Right renal pelvis (tissue), 4 donors: ENCODE results near the gene IL3. TPM values are rescaled to one million over a fixed set of nuclear protein-coding genes. Genes with fewer than 3 reads are reported as not detected.

Experiments used
- DNase-seq, 4 donors: peaks; one replicate each; pipeline ENCODE4 v3.0.0-alpha.2; 2013; ENCODE audit warnings: low read depth in 4 of 4, low spot score in 3 of 4, missing footprints in 1 of 4
- polyA plus RNA-seq, 4 donors: library from polyadenylated mRNA; unstranded; fragments of 120-200 nt; gene quantifications; one replicate each; pipeline ENCODE4 v1.2.1, GENCODE V29; 2013; ENCODE audit not compliant: insufficient read length in 4 of 4

IL3 gene
- polyA plus RNA-seq, 4 donors: not detected

GRCh38 chr5:132024789-132025402 lies 35.6 kb upstream of the IL3 start:
- DNase-seq: no peak

- DNase-seq: no peak
Observed at GRCh38 chr5:132025403-132025971, 35.0 kb upstream of the IL3 start.

DNA sequence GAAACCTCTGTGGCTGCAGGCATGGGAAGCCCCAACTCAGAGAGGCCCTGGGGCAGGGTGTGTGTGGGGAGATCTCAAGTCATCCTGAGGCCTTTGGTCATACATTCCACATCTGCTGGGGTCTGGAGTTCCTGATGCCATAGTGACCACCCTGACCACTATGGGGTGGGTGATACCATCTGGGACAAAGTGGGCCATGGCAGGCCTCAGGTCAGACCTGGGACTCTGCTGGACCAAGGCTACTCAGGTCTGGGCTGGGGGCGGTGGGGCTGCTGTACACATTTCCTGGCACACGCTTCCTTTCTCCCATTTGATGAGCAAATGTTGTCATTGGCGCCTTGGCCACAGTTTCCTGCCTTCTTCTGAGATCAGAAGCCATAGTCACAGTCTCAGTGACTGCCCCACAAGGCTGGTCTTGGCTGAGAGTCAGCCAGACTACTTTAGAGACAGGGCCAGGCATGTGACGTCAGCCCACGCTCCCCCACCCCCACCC lies 33.9 kb upstream of the IL3 start:
- no peak for DNase-seq

DNA sequence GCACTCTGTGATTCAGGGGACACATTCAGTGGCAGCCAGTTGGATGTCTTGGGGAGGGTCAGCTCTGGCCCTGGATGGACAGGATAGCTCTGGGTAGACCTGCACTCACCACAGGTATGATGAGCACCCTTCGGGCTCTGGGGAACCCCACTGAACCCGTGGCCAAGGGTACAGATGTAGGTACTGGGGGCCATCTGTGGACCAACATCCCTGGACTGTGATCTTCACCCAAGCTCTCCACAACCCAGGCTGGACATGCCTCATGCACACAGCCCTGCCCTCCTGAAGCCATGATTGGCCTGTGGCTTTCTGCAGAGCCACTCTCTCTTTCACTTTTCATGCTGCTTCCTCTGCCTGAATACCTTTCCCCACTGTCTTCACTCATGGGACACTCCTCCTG lies 33.4 kb upstream of the IL3 start:
- no peak for DNase-seq

DNA sequence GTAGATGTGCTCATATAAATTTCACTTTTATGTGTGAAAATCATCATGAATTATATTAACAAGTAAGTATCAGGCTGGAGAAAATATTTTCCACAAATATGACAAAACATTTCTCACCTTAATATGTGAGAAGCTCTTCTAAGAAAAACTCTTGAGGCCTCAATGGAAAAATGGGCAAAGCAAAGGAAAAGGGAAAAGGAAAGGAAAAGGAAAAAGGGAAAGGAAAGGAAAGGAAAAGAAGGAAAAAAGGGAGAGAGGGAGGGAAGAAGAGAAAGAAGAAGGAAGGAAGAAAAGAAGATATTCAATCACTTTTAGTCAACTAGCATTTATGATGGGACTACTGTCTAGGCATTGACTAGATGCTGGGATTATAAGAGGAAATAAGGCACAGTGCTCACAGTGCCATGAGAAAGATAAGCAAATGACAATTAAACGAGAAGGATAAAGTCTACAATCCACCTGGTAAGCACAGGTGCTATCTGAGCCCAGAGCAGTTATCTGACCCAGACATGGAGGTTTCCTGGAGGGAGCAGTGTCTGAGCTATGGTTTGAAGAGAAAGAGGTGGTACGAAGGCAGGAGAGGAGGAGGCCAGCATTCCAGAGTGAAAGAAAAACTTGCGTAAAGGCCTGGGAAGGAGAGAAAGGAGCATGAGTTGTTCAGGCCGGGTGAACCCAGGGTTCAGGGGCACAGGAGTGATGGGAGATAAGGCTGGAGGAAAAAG lies 30.7 kb upstream of the IL3 start:
- DNase-seq: no peak

DNA sequence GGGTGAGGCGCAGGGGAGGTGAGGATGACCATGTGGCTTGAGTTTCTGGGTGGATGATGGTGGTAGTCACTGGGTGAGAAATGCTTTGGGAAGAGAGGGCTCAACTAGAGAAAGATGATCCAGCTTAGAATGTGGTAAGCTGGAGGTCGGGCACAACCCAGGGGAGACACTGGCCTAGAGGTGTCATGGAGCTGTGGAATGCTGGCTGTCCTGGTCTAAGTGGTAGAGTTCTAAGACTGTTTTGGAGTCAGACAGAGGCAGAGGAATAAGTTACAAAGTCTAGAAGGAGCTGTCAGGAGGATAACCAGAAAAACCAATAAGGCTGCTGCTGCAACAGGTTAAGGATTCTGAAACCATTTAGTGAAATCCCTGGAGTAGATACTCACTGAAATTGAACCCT lies 29.8 kb upstream of the IL3 start:
- no peak for DNase-seq

DNA sequence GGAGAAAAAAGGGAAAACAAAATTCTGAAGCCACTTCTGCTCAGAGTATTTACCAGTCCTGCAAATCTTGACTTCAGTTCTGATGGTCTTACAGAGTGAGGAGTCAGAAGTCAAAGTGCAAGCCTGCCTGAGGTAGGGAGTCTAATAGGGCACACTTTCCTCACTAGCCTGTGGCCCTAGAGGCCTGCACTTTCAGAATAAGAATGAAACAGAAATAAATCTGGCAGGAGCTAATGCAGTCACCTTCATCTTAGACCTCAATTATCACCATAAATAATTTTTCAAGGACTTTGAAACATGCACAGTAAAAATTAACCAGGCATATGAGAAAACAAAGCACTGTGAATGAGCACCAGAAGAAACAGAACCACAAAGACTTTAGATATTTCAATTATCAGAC lies 28.3 kb upstream of the IL3 start:
- DNase-seq: no peak

- DNase-seq: no peak
Observed at GRCh38 chr5:132033122-132033521, 27.3 kb upstream of the IL3 start.

DNA sequence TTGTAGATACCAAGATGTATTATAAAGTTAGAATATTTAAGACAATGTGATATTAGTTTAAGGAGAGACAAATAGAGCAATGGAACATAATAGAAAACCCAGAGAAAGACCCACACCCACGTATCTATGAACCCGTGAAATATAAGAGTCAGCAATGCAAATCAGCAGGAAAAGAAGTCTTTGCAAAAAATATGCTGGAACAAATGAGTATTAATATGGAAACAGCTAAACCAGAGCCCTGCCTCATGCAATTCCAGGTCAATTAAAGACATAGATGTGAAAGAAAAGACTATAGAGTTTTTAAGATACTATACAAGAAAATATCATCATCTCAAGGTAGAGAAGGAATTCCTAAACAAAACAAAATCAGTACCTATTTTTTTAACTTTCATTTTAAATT lies 23.1 kb upstream of the IL3 start:
- DNase-seq: no peak

- DNase-seq: no peak
Observed at GRCh38 chr5:132044207-132044606, 16.2 kb upstream of the IL3 start.

DNA sequence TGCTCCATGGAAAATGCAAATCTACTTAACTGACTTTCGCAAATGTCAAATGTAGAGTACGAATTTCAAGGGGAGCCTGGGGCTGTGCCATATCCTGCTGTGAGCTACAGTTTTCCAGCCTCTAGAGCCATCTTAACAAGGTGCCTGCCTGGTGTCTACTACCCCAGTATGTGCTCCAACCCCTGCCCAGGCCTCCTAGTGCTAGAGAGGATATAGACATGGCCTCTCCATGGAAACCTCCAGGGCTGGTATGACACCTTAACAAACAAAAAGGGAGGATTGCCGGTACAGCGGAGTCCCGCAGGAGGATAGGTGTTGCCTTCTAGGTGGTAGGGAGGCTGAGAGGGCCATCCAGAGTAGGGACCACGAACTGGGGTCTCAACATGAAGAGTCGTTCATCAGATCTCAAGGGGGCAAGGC lies 13.6 kb upstream of the IL3 start:
- no peak for DNase-seq

GRCh38 chr5:132049093-132049492 lies 11.4 kb upstream of the IL3 start:
- no peak for DNase-seq

GRCh38 chr5:132049559-132049958 lies 10.9 kb upstream of the IL3 start:
- no peak for DNase-seq

DNA sequence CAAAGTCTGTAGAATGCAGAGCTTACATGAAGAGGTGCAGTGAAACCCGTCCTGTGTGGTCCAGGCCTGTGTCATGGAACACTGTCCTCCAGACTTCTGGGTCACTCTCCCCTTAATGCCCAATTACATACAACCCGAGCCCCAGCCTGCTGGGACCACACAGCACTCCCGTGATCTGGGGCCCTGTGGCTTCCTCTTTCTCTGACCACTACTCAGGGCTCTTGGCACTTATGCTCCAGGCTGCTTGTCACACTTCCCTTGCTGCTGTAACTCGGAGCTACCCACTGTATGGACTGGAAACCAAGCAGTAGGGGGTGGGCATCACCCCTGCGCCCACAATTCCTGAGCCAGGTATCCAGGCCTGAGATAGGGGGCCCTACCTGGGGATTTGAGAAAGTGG lies 10.3 kb upstream of the IL3 start:
- no peak for DNase-seq

- DNase-seq: no peak
Observed at GRCh38 chr5:132050661-132051552, 9.5 kb upstream of the IL3 start.

DNA sequence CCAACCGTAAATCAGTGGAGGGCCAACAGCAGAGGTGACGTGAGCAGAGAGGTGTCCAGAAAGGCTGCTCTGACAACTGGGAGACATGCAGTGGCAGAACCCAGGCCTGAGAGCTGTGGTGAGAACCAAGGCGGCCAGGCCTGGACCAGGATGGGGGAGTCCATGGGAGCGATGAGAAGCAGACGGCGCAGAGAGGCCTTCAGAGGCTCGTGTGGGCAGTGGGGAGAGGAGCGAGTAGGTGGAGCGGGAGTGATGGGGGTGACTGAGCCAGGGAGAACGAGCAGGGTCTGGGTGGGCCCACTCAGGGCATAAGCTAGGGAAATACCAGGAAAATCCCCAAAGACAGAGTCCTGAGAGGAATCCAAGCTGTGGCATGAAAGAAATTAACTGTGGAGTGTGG lies 7.9 kb upstream of the IL3 start:
- no peak for DNase-seq

DNA sequence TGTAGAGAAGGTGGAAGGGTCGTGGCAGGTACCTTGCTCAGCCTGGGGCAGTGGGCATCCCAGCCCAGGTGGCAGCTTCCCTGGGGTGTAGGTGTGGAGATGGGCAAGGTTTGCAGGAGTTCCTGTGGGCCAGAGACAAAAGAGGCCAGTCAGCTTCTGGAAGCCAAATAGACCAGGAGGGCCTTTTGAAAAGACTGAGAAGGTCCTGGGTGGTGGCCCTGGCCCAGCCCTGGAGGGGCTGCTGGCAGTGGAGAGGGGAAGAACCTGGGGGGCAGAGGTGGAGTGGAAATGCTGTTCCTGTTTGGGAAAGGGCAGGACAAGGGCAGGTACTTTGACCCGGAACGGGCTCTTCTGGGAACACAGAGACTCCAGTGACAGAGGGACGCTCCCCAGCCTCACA lies 7.0 kb upstream of the IL3 start:
- no peak for DNase-seq

DNA sequence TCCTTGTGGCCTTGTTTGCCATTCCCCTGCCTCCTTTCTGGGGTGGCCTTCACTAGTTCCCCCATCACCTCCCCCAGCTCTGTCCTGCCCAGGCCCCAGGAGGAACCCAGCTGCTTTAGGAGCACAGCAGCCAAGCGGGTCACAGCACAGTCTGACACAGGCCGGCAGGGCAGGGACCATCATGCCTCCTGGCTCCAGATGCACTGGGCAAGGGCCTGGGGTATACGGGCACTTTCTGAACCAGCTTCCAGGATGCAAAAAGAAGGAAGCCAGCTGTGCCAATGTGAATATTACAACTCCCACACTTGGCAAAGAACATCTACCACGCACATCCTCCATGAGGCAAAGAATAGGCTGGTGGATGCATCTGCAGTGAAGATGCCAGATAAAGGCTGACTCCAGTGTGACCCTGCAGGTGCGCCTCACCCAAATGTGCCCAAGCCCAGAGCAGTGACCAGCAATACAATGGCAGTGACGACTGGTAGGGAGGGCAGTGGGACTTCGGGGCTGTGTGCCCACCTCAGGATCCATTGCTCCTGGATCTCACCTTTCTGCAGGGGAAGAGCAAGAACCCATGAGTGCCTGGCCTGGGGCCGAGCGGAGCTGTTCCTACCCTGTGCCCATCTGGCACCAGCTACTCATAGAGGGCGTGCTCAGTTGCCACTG lies 6.3 kb upstream of the IL3 start:
- DNase-seq: no peak

DNA sequence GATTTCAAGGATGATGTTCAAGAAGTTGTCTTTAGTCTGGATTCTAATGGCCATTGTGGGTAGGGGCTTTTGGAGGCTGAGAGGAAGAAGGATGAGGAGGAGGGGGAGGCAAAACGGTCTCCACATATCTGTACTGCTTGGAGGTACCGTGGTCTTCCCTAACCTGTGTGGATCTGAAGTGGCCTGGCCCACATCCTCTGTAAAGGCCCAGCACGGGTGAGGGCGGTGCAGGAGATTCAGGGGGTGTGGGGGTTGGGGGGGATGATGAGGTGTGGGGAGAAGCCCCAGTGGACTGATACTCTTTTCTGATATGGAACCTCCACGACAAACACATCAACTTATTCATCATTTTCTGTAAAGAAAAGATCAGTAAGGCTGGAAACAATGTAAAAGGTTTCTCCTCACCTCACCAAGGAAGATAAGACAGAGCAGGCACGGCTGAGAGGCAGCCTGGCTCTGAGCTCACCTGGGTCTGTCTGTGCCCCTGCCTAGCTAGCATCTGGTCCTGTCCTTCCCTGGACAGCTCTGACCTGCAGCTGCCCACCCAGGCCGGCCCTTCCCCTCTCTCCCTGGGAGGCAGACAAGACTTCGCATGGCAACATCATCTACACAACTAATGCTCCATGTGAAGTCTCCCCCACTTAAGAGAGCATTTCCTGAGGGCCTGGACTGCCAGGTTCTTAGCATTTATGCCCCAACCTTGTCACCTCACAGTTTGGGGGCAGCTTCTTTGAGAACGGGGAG lies 5.6 kb upstream of the IL3 start:
- no peak for DNase-seq

DNA sequence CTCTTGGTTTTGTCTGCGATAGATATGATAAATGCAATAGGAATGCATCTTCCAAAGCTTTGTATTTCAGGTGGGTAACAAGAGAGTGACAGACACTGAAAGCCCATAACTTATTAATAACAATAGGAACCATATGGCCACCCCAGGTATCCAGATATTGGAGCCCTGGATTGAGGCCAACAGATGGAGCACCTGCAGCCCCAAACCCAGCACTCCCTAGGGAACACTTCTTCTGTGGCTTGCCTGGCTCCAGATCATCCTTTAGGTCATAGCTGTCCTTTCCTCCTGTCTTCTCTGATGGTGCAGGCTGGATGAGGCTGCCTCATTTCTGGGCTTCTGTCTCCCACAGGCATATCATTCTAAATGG lies 5.0 kb upstream of the IL3 start:
- no peak for DNase-seq
